ENCODE results near the gene PROSER1.

DNA sequence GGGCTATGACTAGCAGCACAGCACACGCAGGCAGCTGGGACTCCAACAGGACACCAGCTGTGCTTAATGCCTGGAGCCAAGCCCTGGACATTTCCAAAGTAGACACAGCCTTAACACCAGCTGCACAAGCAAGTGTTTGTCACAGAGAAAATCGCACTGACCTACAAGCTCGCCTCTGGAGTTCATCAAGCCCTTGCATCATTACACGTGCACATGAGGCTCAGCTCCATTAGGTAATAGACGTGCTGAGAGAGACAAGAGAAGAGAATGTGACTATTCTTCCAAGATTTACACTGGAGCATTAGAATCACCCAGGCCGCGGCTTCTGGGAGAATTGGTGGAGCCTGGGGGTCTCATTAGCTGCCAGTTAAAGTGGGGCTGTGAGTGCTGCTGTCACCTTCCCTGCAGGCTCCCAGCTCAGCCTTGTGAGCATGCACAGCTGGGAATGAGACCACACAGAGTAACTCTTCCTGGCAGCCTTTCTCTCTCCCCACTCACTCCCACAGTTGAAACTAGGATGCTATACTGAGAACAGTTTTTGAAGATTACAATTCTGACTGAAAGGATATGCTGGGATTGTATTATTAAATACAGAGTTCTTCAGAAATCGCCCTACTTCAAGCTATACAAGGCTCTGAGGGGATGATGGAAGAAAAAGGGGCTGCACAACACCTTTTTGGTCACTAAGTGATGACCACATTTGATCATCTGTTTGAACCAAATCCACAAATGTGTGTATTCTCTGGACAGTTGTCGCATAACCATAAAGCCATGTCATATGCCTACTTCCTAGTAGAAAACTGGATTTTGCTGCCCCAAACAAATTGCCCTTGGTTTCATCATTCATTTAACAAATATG lies 57.8 kb downstream of the PROSER1 start:
- TF ChIP-seq POLR2AphosphoS5 (IDR thresholded peaks at IDR 0.05; ENCODE audit: low read depth, low read length) (no peak), POLR2A (IDR thresholded peaks at IDR 0.05; ENCODE audit: low read depth, low read length) (no peak)
